ENCODE data around the gene SDK1. TPM values are rescaled to one million over a fixed set of nuclear protein-coding genes. Genes with fewer than 3 reads are reported as not detected.

Gene SDK1
- total RNA-seq, 2 donors from 2014 or later = 19.8 to 32.4 TPM

DNA sequence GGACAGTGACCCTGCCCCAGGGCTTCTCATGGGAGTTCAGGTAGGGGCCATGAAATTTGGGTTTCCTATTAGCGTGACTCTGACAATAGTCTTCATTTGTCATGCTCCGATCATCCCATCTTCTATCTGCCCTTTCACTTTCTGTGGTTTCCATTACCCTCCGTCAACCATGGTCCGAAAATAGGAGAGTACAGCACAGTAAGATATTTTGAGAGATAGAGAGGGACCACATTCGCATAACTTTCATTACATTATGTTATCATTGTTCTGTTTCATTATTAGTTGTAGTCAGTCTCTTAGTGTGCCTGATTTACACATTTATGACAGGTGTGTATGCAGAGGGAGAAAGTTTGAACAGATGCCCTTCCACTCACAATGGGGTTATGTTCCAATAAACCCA, 649.2 kb downstream of the SDK1 start:
- ATAC-seq (no peak), DNase-seq (no peak)
- TF ChIP-seq POLR2A (IDR thresholded peaks at IDR 0.05) = no peak
- TF ChIP-seq, protein P1, sequence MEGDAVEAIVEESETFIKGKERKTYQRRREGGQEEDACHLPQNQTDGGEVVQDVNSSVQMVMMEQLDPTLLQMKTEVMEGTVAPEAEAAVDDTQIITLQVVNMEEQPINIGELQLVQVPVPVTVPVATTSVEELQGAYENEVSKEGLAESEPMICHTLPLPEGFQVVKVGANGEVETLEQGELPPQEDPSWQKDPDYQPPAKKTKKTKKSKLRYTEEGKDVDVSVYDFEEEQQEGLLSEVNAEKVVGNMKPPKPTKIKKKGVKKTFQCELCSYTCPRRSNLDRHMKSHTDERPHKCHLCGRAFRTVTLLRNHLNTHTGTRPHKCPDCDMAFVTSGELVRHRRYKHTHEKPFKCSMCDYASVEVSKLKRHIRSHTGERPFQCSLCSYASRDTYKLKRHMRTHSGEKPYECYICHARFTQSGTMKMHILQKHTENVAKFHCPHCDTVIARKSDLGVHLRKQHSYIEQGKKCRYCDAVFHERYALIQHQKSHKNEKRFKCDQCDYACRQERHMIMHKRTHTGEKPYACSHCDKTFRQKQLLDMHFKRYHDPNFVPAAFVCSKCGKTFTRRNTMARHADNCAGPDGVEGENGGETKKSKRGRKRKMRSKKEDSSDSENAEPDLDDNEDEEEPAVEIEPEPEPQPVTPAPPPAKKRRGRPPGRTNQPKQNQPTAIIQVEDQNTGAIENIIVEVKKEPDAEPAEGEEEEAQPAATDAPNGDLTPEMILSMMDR (IDR thresholded peaks at IDR 0.05) = no peak
- WGBS, 2 donors = 95 to 98% methylated on average over 5 of the region's 5 CpGs
- Histone ChIP-seq H3K4me3 (no peak overlapping the region), H3K36me3 (replicated peaks in 1 of 2; ENCODE audit: insufficient read depth in 1 of 2, low read depth in 2 of 2) (no peaks in the 10 kb centered on the region), H3K9me3 (peaks cover 0 to 3% (median 0%) of the 10 kb centered on the region in 3 donors), H3K27ac (no peak overlapping the region), H3K27me3 (no peaks in the 10 kb centered on the region), H3K4me1 (no peaks in the 10 kb centered on the region)
- intact Hi-C loops (cut with DNase I) = no loop called here

DNA sequence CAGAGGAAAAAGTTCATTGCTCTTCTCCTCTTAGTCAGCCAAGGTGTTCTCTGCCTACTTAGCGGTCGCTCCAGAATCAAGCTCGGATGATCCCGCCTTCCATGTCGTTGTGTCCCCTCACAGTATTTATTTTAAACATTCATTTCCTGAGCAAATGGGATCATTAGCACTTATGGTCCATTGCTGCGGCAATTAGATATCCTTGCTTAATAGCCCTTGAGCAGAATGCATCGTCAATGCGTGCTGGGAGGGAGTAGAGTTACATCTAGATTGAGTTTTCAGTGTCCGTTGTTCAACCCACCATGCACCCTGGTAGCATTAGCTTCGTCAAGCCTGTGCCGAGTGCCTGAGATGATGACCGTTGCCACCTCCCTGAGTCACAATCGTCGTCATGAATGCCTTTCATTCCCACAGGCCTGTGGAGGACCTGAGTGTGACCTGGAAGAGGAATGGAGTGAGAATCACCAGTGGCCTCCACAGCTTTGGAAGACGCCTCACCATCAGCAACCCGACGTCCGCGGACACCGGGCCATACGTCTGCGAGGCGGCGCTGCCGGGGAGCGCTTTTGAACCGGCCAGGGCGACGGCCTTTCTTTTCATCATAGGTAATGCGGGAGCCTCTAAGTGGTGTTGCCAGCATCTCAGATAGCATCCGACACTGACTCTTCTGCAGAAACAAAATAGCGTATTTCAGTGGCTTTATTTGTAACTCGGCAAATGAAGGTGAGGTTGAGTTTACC, 650.4 kb downstream of the SDK1 start:
- Histone ChIP-seq H3K9me3 (no peaks in the 10 kb centered on the region), H3K4me1 (no peaks in the 10 kb centered on the region), H3K27me3 (no peaks in the 10 kb centered on the region), H3K4me3 (no peak overlapping the region), H3K27ac (no peak overlapping the region), H3K36me3 (replicated peaks in 1 of 2; ENCODE audit: insufficient read depth in 1 of 2, low read depth in 2 of 2) (no peaks in the 10 kb centered on the region)
- TF ChIP-seq, protein P1 (IDR thresholded peaks at IDR 0.05) = no peak
- no peak for TF ChIP-seq POLR2A (IDR thresholded peaks at IDR 0.05)
- 95 to 98% methylated on average over 26 to 33 of the region's 33 CpGs for WGBS, 2 donors
- DNase-seq (no peak), ATAC-seq (no peak)
- intact Hi-C loops (cut with DNase I) = no loop called here

DNA sequence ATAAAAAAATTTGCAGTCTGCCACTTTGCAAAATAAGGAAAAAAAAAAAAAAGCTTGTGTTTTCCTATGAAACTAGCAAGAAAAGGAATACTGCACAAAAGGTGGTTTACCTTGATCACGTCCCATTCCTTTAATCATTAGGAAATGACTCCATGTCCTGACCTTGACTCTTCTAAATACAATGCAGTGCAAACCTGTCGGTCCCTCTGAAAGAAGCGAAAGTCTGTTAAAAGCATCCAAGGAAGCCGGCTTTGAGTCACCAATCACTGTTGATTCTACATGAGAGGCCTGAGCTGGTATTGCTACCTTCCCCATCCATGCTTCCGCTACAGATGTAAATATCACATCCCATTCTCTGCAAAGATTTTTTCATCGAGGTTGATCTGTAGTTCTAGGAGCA, 652.1 kb downstream of the SDK1 start:
- TF ChIP-seq, protein P1 (IDR thresholded peaks at IDR 0.05) = no peak
- no peak for TF ChIP-seq POLR2A (IDR thresholded peaks at IDR 0.05)
- intact Hi-C loops (cut with DNase I) = no loop called here
- no peak for DNase-seq
- ATAC-seq = no peak
- Histone ChIP-seq H3K4me3 (no peak overlapping the region), H3K4me1 (peaks cover 6% of the 10 kb centered on the region), H3K9me3 (no peaks in the 10 kb centered on the region), H3K27ac (no peak overlapping the region), H3K36me3 (replicated peaks in 1 of 2; ENCODE audit: insufficient read depth in 1 of 2, low read depth in 2 of 2) (no peaks in the 10 kb centered on the region), H3K27me3 (no peaks in the 10 kb centered on the region)
- WGBS, 2 donors = 68 to 74% methylated on average over 6 of the region's 6 CpGs

GRCh38 chr7:3953946-3954345, 652.9 kb downstream of the SDK1 start:
- Histone ChIP-seq H3K4me3 (no peak overlapping the region), H3K27me3 (no peaks in the 10 kb centered on the region), H3K4me1 (peaks cover 13% of the 10 kb centered on the region), H3K27ac (no peak overlapping the region), H3K9me3 (no peaks in the 10 kb centered on the region), H3K36me3 (replicated peaks in 1 of 2; ENCODE audit: insufficient read depth in 1 of 2, low read depth in 2 of 2) (no peaks in the 10 kb centered on the region)
- DNase-seq (no peak), ATAC-seq (no peak)
- intact Hi-C loops (cut with DNase I) = no loop called here
- TF ChIP-seq, protein P1 (IDR thresholded peaks at IDR 0.05) = no peak
- TF ChIP-seq POLR2A (IDR thresholded peaks at IDR 0.05) = no peak
- 91 to 97% methylated on average over 7 of the region's 7 CpGs for WGBS, 2 donors

DNA sequence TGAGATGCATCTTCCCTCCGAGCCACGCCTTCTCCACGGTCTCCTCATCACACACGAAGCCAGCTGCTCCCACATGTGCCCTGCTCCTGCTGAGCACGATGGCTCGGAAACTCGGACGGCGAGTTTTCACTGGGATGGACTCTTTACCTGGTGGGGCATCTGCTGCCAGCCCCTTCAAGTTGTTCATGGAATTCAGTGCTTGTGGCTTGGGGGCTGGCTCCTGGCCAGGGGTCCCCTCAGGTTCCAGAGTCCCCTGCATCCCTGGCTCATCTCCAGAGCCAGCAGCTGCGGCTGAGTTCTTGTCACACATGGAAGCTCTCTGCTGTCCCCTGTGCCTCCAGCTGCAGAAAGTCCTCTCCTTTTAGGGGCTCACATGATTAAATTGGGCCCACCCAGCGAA, 654.0 kb downstream of the SDK1 start:
- Histone ChIP-seq H3K36me3 (replicated peaks in 1 of 2; ENCODE audit: insufficient read depth in 1 of 2, low read depth in 2 of 2) (no peaks in the 10 kb centered on the region), H3K27me3 (no peaks in the 10 kb centered on the region), H3K9me3 (no peaks in the 10 kb centered on the region), H3K4me1 (peaks cover 13% of the 10 kb centered on the region), H3K4me3 (no peak overlapping the region), H3K27ac (no peak overlapping the region)
- no peak for ATAC-seq
- WGBS, 2 donors = 92 to 95% methylated on average over 9 to 11 of the region's 11 CpGs
- TF ChIP-seq, protein P1 (IDR thresholded peaks at IDR 0.05) = no peak
- no peak for TF ChIP-seq POLR2A (IDR thresholded peaks at IDR 0.05)
- intact Hi-C loops (cut with DNase I) = no loop called here
- no peak for DNase-seq

All from body of pancreas (tissue), 4 donors.